ENCODE results near the gene LRMDA.
"Not testable (repeated sequence)": the region's sequence is repeated elsewhere in the genome, so short reads cannot be mapped to it uniquely, and the experiment has no call there.

The LRMDA gene

GRCh38 chr10:75612904-75613684 is 181.7 kb downstream of the LRMDA start:
- DNase-seq (ENCODE audit: low read depth in 2 of 2): peak; percentile 72 to 78

GRCh38 chr10:75613685-75614504 is 182.5 kb downstream of the LRMDA start:
- peak; percentile 96 to 97 for DNase-seq (ENCODE audit: low read depth in 2 of 2)

- DNase-seq (ENCODE audit: low read depth in 2 of 2): no peak
These were observed 184.7 kb downstream of the LRMDA start for GRCh38 chr10:75616076-75616475.

- DNase-seq (ENCODE audit: low read depth in 2 of 2): no peak
These were observed 185.6 kb downstream of the LRMDA start for GRCh38 chr10:75616874-75617478.

GRCh38 chr10:75617485-75618155 is 186.2 kb downstream of the LRMDA start:
- no peak for DNase-seq (ENCODE audit: low read depth in 2 of 2)

- no peak for DNase-seq (ENCODE audit: low read depth in 2 of 2)
These were observed 188.2 kb downstream of the LRMDA start for GRCh38 chr10:75619635-75620034.

GRCh38 chr10:75620356-75620755 is 188.9 kb downstream of the LRMDA start:
- no peak for DNase-seq (ENCODE audit: low read depth in 2 of 2)

- not testable (repeated sequence) for DNase-seq (ENCODE audit: low read depth in 2 of 2)
These were observed 189.6 kb downstream of the LRMDA start for GRCh38 chr10:75621003-75621402.

- DNase-seq (ENCODE audit: low read depth in 2 of 2): no peak
These were observed 191.1 kb downstream of the LRMDA start for GRCh38 chr10:75622503-75622902.

- no peak for DNase-seq (ENCODE audit: low read depth in 2 of 2)
These were observed 192.1 kb downstream of the LRMDA start for GRCh38 chr10:75623310-75624093.

- DNase-seq (ENCODE audit: low read depth in 2 of 2): no peak
These were observed 193.2 kb downstream of the LRMDA start for GRCh38 chr10:75624638-75625037.

- no peak for DNase-seq (ENCODE audit: low read depth in 2 of 2)
These were observed 199.3 kb downstream of the LRMDA start for GRCh38 chr10:75630746-75631145.

GRCh38 chr10:75632805-75633462 is 201.5 kb downstream of the LRMDA start:
- peak in 1 of 2 experiments; percentile 51 for DNase-seq (ENCODE audit: low read depth in 2 of 2)

- DNase-seq (ENCODE audit: low read depth in 2 of 2): no peak
These were observed 202.1 kb downstream of the LRMDA start for GRCh38 chr10:75633568-75633967.

GRCh38 chr10:75634947-75635346 is 203.5 kb downstream of the LRMDA start:
- DNase-seq (ENCODE audit: low read depth in 2 of 2): no peak

GRCh38 chr10:75638752-75639151 is 207.3 kb downstream of the LRMDA start:
- no peak for DNase-seq (ENCODE audit: low read depth in 2 of 2)

GRCh38 chr10:75639736-75640135 is 208.3 kb downstream of the LRMDA start:
- DNase-seq (ENCODE audit: low read depth in 2 of 2): peak in 1 of 2 experiments; percentile 23

- peak in 1 of 2 experiments; percentile 47 for DNase-seq (ENCODE audit: low read depth in 2 of 2)
These were observed 209.0 kb downstream of the LRMDA start for GRCh38 chr10:75640381-75640780.

- no peak for DNase-seq (ENCODE audit: low read depth in 2 of 2)
These were observed 209.4 kb downstream of the LRMDA start for GRCh38 chr10:75640803-75641202.

- DNase-seq (ENCODE audit: low read depth in 2 of 2): no peak
These were observed 212.0 kb downstream of the LRMDA start for GRCh38 chr10:75643405-75643804.

Measured in fibroblast of skin of left quadriceps (primary cell).